HL-60 (cell line): ENCODE data around the gene UNC119.
"Not testable (repeated sequence)": the region's sequence is repeated elsewhere in the genome, so short reads cannot be mapped to it uniquely, and the experiment has no call there.

Experiments used
- CTCF ChIP-seq: IDR thresholded peaks from one replicate; pipeline ENCODE4 v1.5.1; 2011; ENCODE audit warnings: low read length, control low read depth, inconsistent platforms; ENCODE audit not compliant: insufficient read depth
- GABPA ChIP-seq: IDR thresholded peaks from 2 replicates; pipeline ENCODE4 v1.6.1; 2012; ENCODE audit warnings: low read depth

GRCh38 chr17:28522281-28522680 is 30.1 kb downstream of the UNC119 start:
- not testable (repeated sequence) for TF ChIP-seq CTCF, GABPA
